GM18519 (cell line): ENCODE measurements around the gene SLC7A11.

Experiments
- ATAC-seq: cut with Tn5 transposase; IDR thresholded peaks from one replicate; pipeline ENCODE4 v1.9.1; 2021; ENCODE audit warnings: mild to moderate bottlenecking, moderate library complexity; ENCODE audit not compliant: unreplicated experiment, low FRiP score

SLC7A11 gene

GRCh38 chr4:138242076-138242833 is at the start of gene SLC7A11:
Gene SLC7A11 (minus strand): TSS chr4:138242349. CDS start chr4:138242069, 280 bp downstream.
- ATAC-seq = peak; percentile 99

GRCh38 chr4:138291431-138291830 is 49.3 kb upstream of the SLC7A11 start:
- no peak for ATAC-seq

DNA sequence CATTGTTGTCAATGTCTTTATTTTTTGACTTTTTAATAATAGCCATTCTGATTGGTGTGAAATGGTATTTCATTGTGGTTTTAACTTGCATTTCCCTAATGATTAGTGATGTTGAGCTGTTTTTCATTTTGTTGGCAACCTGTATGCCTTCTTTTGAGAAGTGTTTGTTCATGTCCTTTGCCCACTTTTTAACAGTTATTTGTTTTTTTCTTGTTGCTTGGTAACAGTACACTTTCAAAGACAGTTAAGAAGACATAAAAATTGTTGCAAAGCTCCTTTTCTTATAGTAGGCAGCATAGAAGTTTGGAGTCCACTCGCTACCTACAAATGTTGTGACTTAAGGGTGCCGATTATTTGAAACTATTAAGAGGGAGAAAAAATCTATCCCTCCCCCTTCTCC is 48.7 kb upstream of the SLC7A11 start:
- ATAC-seq = no peak

DNA sequence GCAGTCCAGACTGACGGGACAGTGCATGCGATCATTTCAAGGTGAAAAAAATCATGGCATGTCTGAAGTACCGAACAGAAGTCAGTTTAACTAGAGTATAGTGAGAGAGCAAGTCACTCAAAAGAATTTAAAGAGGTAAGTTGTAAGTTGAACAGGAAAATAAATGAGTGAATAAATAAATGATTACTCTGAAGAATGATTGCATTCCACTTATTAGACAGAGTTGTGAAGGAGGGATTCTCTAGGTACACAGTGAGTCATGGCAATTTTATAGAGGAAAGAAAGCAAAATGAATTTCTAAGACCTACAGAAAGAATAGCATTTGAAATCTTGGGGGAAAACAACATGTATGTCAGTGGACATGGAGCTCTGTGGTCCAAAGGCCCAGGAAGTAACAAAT is 37.1 kb upstream of the SLC7A11 start:
- no peak for ATAC-seq

- ATAC-seq = no peak
Observed at GRCh38 chr4:138277133-138277532, 35.0 kb upstream of the SLC7A11 start.

- no peak for ATAC-seq
Observed at GRCh38 chr4:138275963-138276621, 33.9 kb upstream of the SLC7A11 start.

- no peak for ATAC-seq
Observed at GRCh38 chr4:138275216-138275615, 33.1 kb upstream of the SLC7A11 start.

GRCh38 chr4:138269175-138269574 is 27.0 kb upstream of the SLC7A11 start:
- no peak for ATAC-seq

DNA sequence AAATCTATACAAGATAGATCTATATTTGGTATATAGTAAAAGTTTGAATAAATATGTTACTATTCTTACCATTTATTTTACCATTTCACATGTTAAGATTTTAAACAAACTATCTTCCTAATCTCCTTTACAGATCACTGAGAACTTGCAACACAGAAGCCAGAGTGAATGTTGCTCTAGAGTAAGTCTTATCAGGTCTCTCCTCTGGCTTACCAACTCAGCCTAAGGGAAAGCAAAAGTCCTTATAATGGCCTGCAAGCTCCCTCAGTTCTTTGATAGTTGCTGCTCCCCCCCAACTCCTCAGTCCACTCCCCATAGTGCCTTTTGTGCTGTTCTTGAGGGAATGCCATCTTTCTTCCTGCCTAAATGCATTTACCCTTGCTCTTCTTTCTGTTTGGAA is 25.7 kb upstream of the SLC7A11 start:
- ATAC-seq = no peak

DNA sequence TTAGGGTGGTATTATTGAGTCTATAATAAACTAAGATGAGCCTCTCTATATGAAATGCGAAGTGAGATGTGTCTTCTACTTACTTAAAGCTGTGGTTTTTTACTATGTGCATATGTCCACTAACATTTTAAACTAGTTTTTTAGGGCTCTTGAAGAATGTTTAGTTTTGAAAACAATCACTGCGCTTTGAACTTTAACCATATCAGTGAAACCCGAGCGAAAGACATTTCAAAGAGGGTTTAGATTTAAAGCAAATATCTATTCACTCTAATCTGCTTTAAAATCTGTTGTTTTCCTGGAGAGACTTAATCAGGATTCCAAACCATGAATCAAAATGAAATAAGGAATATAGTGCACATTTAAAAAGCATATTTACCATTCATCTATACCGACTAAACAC is 24.8 kb upstream of the SLC7A11 start:
- ATAC-seq = no peak

- no peak for ATAC-seq
Observed at GRCh38 chr4:138263247-138263816, 21.2 kb upstream of the SLC7A11 start.

DNA sequence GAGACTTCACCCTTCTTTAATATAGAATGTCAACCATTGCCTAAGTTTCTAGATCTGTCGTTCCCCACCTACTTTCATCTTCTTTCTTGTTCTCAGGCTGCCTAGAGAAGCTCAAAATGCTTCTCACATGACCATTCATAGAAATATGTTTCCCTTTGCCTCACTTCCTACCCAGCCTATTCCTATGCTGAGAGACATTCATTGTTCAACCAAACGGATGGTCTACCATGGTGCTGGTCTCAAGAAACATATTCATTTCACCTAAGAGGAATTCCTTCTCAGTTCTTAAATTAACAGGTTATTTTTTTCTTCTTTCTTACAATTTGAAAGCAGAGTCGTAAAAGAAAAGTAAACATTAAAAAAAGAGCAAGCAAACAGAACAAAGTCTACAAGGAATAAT is 20.3 kb upstream of the SLC7A11 start:
- ATAC-seq = no peak

GRCh38 chr4:138262030-138262429 is 19.9 kb upstream of the SLC7A11 start:
- no peak for ATAC-seq

DNA sequence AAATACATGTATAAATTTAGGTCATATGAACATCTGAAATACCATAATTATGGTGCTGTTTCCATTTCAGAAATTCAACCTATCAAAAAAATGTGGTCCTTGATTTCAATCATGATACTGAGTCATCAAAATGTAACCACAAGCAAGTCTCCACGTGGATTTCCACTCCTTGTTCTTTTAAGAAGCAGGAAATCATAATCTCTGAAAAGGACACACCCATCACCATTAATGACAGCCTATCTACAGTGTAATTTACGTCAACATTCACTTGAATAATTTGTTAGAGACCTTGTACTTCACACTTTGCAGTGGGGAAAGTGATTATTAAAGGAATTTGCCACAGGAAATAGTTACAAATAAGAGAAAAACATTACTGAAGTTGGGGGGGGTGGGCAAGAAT is 17.7 kb upstream of the SLC7A11 start:
- ATAC-seq = no peak

- ATAC-seq = no peak
Observed at GRCh38 chr4:138259271-138259670, 17.1 kb upstream of the SLC7A11 start.

DNA sequence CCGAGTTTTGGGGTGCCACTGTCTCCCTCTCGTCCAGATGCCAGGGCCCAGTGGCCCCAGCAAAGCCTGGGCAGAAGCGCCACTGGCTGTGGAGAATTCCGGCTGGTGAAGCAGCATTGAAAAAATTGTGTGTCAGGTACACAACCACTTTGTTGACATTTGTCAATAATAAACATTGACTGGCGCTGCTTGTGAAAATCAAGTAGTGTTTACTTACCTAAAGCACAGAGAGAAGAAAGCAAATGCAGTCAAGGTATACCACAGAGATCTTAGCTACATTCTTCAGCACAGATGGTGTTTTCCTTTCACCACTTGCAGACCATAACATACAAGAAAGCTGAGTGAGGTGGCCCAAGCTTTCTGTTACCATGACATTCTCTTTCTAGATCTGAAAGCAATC is 14.5 kb upstream of the SLC7A11 start:
- no peak for ATAC-seq

DNA sequence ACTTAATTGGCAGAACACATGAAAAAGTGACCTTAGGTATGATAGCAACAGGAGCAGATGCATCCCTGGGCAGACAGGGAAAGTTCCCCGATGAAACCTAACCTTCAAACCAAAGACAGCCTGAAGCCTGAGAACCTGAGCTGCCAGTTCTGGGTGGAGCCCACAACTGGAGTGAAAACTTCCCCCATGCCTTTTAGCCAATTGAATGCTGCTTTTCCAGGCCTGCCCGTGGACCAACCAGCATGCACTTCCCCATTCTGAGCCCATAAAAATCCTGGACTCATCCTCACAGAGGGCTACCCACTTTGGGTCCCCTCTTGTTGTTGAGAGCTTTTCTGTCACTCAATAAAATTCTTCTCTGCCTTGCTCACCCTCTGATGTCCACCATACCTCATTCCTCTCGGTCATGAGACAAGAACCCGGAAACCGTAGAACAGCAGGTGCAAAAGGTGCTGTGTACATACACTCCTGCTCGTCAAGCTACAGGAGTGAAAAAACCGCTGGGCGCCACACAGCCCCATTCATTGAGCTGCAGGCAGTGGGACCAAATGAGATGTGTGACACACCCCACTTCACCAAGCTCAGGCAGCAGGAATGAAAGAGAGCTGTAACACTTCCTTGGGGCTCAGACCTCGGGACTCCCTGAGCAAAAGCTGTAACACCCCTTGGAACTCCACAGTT is 13.9 kb upstream of the SLC7A11 start:
- ATAC-seq = no peak

- ATAC-seq = no peak
Observed at GRCh38 chr4:138252551-138252950, 10.4 kb upstream of the SLC7A11 start.

- ATAC-seq = no peak
Observed at GRCh38 chr4:138251938-138252337, 9.8 kb upstream of the SLC7A11 start.

GRCh38 chr4:138249132-138249531 is 7.0 kb upstream of the SLC7A11 start:
- ATAC-seq = no peak

GRCh38 chr4:138248058-138248457 is 5.9 kb upstream of the SLC7A11 start:
- no peak for ATAC-seq
